IPS DF 6.9 (cell line): ENCODE results near the gene COL18A1.

ENCODE experiments used
- DNase-seq: peaks from one replicate; pipeline ENCODE4 v3.0.0-alpha.2; 2013; ENCODE audit warnings: low read depth, low spot score
- H3K27ac ChIP-seq: one replicate; pipeline ENCODE4 v1.5.1; 2013; ENCODE audit warnings: low read length, control low read depth
- H3K27me3 ChIP-seq: 2 replicates; pipeline ENCODE4 v1.6.1; 2013; ENCODE audit warnings: mild to moderate bottlenecking, low read length; ENCODE audit not compliant: control insufficient read depth, insufficient read depth
- H3K36me3 ChIP-seq: 2 replicates; pipeline ENCODE4 v1.6.1; 2013; ENCODE audit warnings: low read length; ENCODE audit not compliant: control insufficient read depth, insufficient read depth
- H3K4me1 ChIP-seq: 2 replicates; pipeline ENCODE4 v1.6.1; 2013; ENCODE audit warnings: low read length; ENCODE audit not compliant: control insufficient read depth, insufficient read depth
- H3K4me3 ChIP-seq: 2 replicates; pipeline ENCODE4 v1.5.1; 2013; ENCODE audit warnings: mild to moderate bottlenecking, low read length
- H3K9me3 ChIP-seq: 2 replicates; pipeline ENCODE4 v1.6.1; 2013; ENCODE audit warnings: low read length, inconsistent platforms; ENCODE audit not compliant: control insufficient read depth, insufficient read depth
- WGBS: extraction: QIAGEN DNeasy Blood & Tissue Kit; methylation state at CpG from one replicate; pipeline ENCODE4 v1.1.7; 2013; ENCODE audit warnings: mixed read lengths, missing lambda C conversion rate; ENCODE audit not compliant: insufficient read length, insufficient coverage; 5-methylcytosine and 5-hydroxymethylcytosine counted together

The COL18A1 gene

DNA sequence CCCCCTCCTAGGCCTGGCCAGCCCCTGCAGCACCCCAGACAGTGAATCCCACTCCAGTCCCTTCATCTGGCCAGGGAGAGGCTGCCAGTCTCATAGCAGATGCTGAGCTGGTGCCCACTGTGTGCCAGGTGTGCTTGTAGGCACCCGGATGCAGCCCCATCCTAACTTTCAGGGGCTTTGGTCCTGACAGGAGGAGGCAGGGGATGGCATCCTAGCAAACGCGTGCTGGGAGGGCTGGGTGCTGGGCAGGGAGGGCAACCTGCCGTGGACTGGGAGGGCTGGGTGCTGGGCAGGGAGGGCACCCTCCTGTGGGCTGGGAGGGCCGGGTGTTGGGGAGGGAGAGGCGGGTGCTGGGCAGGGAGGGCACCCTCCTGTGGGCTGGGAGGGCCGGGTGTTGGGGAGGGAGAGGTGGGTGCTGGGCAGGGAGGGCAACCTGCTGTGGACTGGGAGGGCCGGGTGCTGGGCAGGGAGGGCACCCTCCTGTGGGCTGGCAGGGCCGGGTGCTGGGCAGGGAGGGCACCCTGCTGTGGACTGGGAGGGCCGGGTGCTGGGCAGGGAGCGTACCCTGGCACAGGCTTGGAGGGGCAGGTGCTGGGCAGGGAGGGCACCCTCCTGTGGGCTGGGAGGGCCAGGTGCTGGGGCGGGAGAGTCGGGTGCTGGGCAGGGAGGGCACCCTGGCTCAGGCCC, 102.0 kb downstream of the COL18A1 start:
- Histone ChIP-seq H3K36me3 (peaks cover 16% of the 10 kb centered on the region), H3K4me1 (0 out of 2 replicates have a peak, but pooled peaks cover 1% of the 10 kb centered on the region), H3K27me3 (no peaks in the 10 kb centered on the region), H3K4me3 (no peak overlapping the region), H3K9me3 (no peaks in the 10 kb centered on the region), H3K27ac (no peak overlapping the region)
- no peak for DNase-seq
- WGBS, result no CpG with 5 or more reads among the region's 13 CpGs

GRCh38 chr21:45507523-45507875, 102.5 kb downstream of the COL18A1 start:
- Histone ChIP-seq H3K27ac (no peak overlapping the region), H3K36me3 (peaks cover 20% of the 10 kb centered on the region), H3K9me3 (no peaks in the 10 kb centered on the region), H3K4me3 (no peak overlapping the region), H3K4me1 (0 out of 2 replicates have a peak, but pooled peaks cover 1% of the 10 kb centered on the region), H3K27me3 (no peaks in the 10 kb centered on the region)
- no CpG with 5 or more reads among the region's 9 CpGs for WGBS
- no peak for DNase-seq

DNA sequence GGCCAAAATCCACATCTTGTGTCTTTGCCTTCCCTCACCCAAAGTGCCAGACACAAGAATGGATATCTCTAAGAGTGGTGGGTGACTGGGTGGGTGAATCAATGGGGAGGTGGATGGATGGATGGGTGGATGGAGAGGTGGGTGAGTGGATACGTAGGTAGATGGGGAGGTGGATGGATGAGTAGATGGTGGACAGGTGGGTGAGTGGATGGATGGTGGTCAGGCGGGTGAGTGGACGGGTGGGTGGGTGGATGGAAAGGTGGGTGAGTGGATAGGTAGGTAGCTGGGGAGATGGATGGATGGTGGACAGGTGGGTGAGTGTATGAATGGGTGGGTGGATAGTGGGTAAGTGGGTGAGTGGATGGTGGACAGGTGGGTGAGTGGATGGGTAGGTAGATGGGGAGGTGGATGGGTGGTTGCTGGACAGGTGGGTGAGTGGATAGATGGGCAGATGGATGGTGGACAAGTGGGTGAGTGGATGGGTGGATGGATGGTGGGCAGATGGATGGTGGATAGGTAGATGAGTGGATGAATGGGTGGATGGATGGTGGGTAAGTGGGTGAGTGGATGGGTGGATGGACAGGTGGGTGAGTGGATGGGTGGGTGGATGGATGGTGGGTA, 103.0 kb downstream of the COL18A1 start:
- no peak for DNase-seq
- H3K4me1 ChIP-seq, result 0 out of 2 replicates have a peak, but pooled peaks cover 1% of the 10 kb centered on the region
- no peak overlapping the region for H3K27ac ChIP-seq
- peaks cover 20% of the 10 kb centered on the region for H3K36me3 ChIP-seq
- H3K9me3 ChIP-seq, result no peaks in the 10 kb centered on the region
- no peaks in the 10 kb centered on the region for H3K27me3 ChIP-seq
- no peak overlapping the region for H3K4me3 ChIP-seq
- no CpG with 5 or more reads among the region's 3 CpGs for WGBS

DNA sequence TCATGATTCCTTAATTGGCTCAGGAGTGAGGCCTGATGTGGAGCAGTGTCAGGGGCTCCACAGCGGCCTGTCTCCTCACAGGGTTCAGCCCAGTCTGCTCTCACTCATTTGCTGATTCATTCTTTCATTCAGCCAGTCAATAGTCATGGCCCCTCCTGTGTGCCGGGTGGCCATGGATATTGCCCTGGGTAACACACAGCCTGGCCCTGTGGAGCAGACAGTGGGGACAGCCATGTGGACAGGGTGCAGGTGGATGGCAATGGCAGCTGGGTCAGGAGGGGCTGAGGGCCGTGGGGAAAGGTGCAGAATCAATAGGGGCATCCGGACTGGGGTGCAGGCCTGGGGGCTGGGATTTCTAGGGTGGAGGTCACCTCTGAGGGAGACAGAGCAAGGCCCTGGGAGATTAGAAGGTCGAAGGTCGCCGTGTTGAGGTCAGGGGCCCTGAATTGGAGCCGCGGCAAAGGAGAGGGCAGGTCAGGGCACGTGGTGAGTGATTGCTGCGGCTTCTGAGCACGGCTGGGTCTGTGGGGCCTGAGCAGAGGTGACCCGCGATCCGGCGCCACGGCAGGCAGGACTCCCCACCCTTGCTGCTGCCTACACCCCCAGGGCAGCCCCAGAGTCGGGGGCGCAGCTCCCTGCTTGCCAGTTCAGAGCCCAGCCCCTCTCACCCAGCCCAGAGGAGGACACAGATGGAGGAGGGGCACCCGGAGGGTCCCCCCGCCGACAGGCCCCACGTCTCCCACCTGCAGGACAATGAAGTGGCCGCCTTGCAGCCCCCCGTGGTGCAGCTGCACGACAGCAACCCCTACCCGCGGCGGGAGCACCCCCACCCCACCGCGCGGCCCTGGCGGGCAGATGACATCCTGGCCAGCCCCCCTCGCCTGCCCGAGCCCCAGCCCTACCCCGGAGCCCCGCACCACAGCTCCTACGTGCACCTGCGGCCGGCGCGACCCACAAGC, 103.9 kb downstream of the COL18A1 start:
- WGBS, result no CpG with 5 or more reads among the region's 42 CpGs
- no peak overlapping the region for H3K4me3 ChIP-seq
- H3K4me1 ChIP-seq, result 0 out of 2 replicates have a peak, but pooled peaks cover 1% of the 10 kb centered on the region
- H3K9me3 ChIP-seq, result no peaks in the 10 kb centered on the region
- no peaks in the 10 kb centered on the region for H3K27me3 ChIP-seq
- no peak for DNase-seq
- peaks cover 20% of the 10 kb centered on the region for H3K36me3 ChIP-seq
- no peak overlapping the region for H3K27ac ChIP-seq

DNA sequence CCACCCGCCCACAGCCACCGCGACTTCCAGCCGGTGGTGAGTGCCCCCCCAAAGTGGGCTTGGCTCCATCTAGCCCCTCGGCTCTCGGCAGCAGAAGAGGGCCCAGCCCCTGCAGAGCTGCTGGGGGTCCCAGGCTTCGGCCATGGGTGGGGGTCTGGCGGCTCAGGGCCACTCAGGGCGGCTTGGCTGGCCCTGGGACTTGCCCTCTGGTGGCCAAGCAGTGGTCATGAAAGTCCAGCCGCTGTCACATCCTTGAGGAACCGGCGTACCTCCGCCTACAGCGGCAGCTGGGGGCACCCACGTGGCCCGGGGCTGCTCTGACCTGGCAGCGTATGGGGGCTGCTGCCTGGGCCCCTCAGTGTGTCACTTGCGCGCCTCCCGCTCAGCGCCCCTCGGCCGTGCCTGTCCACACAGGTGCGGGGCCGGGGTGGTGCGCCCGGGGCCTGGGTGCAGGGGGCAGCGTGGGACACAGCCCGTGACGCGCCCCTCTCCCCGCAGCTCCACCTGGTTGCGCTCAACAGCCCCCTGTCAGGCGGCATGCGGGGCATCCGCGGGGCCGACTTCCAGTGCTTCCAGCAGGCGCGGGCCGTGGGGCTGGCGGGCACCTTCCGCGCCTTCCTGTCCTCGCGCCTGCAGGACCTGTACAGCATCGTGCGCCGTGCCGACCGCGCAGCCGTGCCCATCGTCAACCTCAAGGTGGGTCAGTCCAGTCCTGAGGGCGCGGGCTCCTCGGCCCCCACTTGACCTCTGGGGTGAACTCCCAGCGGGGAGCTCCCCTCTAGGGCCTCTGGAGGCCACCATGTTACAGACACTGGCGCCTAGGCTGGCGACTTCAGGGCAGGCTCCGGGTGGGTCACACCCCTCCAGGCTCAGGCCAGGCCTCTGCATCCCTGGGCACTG, 104.9 kb downstream of the COL18A1 start:
- DNase-seq, result no peak
- no CpG with 5 or more reads among the region's 61 CpGs for WGBS

DNA sequence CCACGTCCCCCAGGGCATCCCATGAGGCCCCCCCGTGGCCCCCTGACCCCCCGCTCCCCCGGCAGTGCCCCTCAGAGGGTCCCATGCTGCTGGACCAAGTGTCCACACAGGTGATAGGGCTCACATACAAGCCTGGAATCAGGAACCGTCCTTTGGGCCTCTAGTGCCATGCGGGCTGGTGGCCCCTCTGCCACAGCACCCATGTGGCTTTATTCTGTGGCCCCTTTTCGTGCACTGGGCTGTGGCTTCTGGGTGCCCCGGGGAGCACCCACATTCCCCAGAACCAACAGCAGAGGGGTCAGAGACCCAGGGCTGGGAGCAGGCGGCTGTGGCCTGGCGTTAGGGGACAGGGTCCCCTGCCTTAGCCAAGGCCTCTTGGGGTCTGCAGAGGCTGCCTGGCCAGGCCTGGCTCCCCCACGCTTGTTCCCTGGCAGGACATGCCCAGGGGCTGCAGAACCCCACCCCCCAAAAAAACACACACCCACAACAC, 105.5 kb downstream of the COL18A1 start:
- no peak overlapping the region for H3K4me3 ChIP-seq
- 0 out of 2 replicates have a peak, but pooled peaks cover 1% of the 10 kb centered on the region for H3K4me1 ChIP-seq
- no peak for DNase-seq
- H3K27ac ChIP-seq, result no peak overlapping the region
- H3K36me3 ChIP-seq, result peaks cover 16% of the 10 kb centered on the region
- no peaks in the 10 kb centered on the region for H3K9me3 ChIP-seq
- WGBS, result no CpG with 5 or more reads among the region's 11 CpGs
- H3K27me3 ChIP-seq, result no peaks in the 10 kb centered on the region

More for the DNA sequence above, 104.9 kb downstream of the COL18A1 start:
- Histone ChIP-seq H3K36me3 (peaks cover 20% of the 10 kb centered on the region), H3K27ac (no peak overlapping the region), H3K4me3 (no peak overlapping the region), H3K9me3 (no peaks in the 10 kb centered on the region), H3K27me3 (no peaks in the 10 kb centered on the region), H3K4me1 (0 out of 2 replicates have a peak, but pooled peaks cover 1% of the 10 kb centered on the region)

DNA sequence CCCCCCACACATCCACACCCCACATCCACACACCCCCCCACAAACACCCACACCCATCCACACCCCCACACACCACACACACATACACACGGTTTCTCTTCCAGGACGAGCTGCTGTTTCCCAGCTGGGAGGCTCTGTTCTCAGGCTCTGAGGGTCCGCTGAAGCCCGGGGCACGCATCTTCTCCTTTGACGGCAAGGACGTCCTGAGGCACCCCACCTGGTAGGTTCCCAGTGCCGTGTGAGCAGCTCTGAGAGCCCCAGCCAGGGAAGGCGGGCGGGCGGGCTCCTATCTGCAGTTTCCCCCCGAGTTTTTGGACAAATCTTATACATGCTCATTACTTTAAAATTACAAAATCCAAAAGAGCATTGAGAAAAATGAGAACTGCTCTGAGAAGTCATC, 106.0 kb downstream of the COL18A1 start:
- no peak overlapping the region for H3K27ac ChIP-seq
- WGBS, result no CpG with 5 or more reads among the region's 12 CpGs
- H3K4me1 ChIP-seq, result 0 out of 2 replicates have a peak, but pooled peaks cover 1% of the 10 kb centered on the region

GRCh38 chr21:45511661-45512431, 106.9 kb downstream of the COL18A1 start:
- no peak overlapping the region for H3K27ac ChIP-seq
- DNase-seq, result no peak
- no peak overlapping the region for H3K4me3 ChIP-seq
- no peaks in the 10 kb centered on the region for H3K27me3 ChIP-seq
- H3K36me3 ChIP-seq, result peaks cover 17% of the 10 kb centered on the region
- no CpG with 5 or more reads among the region's 35 CpGs for WGBS
- 0 out of 2 replicates have a peak, but pooled peaks cover 1% of the 10 kb centered on the region for H3K4me1 ChIP-seq
- H3K9me3 ChIP-seq, result no peaks in the 10 kb centered on the region

More for the DNA sequence above, 106.0 kb downstream of the COL18A1 start:
- Histone ChIP-seq H3K36me3 (peaks cover 16% of the 10 kb centered on the region), H3K9me3 (no peaks in the 10 kb centered on the region), H3K4me3 (no peak overlapping the region), H3K27me3 (no peaks in the 10 kb centered on the region)
- no peak for DNase-seq

DNA sequence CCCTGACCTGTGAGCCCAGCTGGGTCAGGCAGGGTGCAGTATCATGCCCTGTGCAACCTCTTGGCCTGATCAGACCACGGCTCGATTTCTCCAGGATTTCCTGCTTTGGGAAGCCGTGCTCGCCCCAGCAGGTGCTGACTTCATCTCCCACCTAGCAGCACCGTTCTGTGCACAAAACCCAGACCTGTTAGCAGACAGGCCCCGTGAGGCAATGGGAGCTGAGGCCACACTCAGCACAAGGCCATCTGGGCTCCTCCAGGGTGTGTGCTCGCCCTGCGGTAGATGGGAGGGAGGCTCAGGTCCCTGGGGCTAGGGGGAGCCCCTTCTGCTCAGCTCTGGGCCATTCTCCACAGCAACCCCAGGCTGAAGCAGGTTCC, 107.6 kb downstream of the COL18A1 start:
- Histone ChIP-seq H3K27ac (no peak overlapping the region), H3K27me3 (no peaks in the 10 kb centered on the region), H3K4me1 (0 out of 2 replicates have a peak, but pooled peaks cover 1% of the 10 kb centered on the region), H3K36me3 (peaks cover 17% of the 10 kb centered on the region), H3K4me3 (no peak overlapping the region), H3K9me3 (no peaks in the 10 kb centered on the region)
- no peak for DNase-seq
- no CpG with 5 or more reads among the region's 8 CpGs for whole genome bisulfite sequencing
